GM21786 (cell line): ENCODE measurements around the gene CPA1.

Experiments used
- ATAC-seq: cut with Tn5 transposase; IDR thresholded peaks from one replicate; pipeline ENCODE4 v1.9.1; 2021; ENCODE audit not compliant: unreplicated experiment

CPA1 gene

GRCh38 chr7:130423501-130424037, 43.3 kb downstream of the CPA1 start:
- ATAC-seq, result no peak

- no peak for ATAC-seq
Observed at GRCh38 chr7:130425796-130426195, 45.5 kb downstream of the CPA1 start.

- no peak for ATAC-seq
Observed at GRCh38 chr7:130426564-130426963, 46.3 kb downstream of the CPA1 start.

GRCh38 chr7:130429019-130429418, 48.7 kb downstream of the CPA1 start:
- ATAC-seq, result no peak

GRCh38 chr7:130430115-130430514, 49.8 kb downstream of the CPA1 start:
- no peak for ATAC-seq

- ATAC-seq, result no peak
Observed at GRCh38 chr7:130430841-130431666, 50.8 kb downstream of the CPA1 start.

GRCh38 chr7:130432886-130433285, 52.6 kb downstream of the CPA1 start:
- no peak for ATAC-seq

GRCh38 chr7:130433301-130433700, 53.0 kb downstream of the CPA1 start:
- ATAC-seq, result no peak

- no peak for ATAC-seq
Observed at GRCh38 chr7:130435311-130435854, 55.1 kb downstream of the CPA1 start.

- no peak for ATAC-seq
Observed at GRCh38 chr7:130436253-130436652, 56.0 kb downstream of the CPA1 start.
